Frontal cortex (tissue), 4 donors: ENCODE data around the gene REM2. TPM values are rescaled to one million over a fixed set of nuclear protein-coding genes. Genes with fewer than 3 reads are reported as not detected.
"Not testable (repeated sequence)": the region's sequence is repeated elsewhere in the genome, so short reads cannot be mapped to it uniquely, and the experiment has no call there.

Experiments
- DNase-seq, 2 donors: peaks; one replicate each; pipeline ENCODE4 v3.0.0; 2012; ENCODE audit warnings: low spot score in 2 of 2
- FAIRE-seq: peaks from 2 replicates; lab custom pipeline; 2012; peaks lifted over from hg19 to GRCh38; lab: Jason Lieb, UNC
- total RNA-seq: library from RNA; depleted of rRNA; stranded (reverse); fragments of >200 nt; gene quantifications from one replicate; pipeline ENCODE4 v1.2.3, GENCODE V29; 2014
- donor health status: control.
- donor health status: control.
- donor health status: control.

The REM2 gene
- total RNA-seq, 1 donor from 2014 or later, result 2.4 TPM

- DNase-seq, result no peak
These were observed 35.2 kb upstream of the REM2 start for GRCh38 chr14:22847661-22848341.

GRCh38 chr14:22848351-22849164 lies 34.5 kb upstream of the REM2 start:
- FAIRE-seq, result no peak
- DNase-seq, result peak in 1 of 2 donors; percentile 41

More at GRCh38 chr14:22847661-22848341, 35.2 kb upstream of the REM2 start:
- FAIRE-seq, result no peak

- DNase-seq (peak in 1 of 2 donors; percentile 41), FAIRE-seq (no peak)
These were observed 33.7 kb upstream of the REM2 start for GRCh38 chr14:22849212-22849819.

GRCh38 chr14:22850944-22851764 lies 31.9 kb upstream of the REM2 start:
- FAIRE-seq, result no peak
- peak; percentile 32 to 41 for DNase-seq

- FAIRE-seq, DNase-seq: not testable (repeated sequence)
These were observed 30.8 kb upstream of the REM2 start for GRCh38 chr14:22852178-22852577.

- no peak for DNase-seq
These were observed 30.5 kb upstream of the REM2 start for GRCh38 chr14:22852599-22852939.

GRCh38 chr14:22852940-22853767 lies 29.9 kb upstream of the REM2 start:
- no peak for FAIRE-seq
- peak; percentile 68 to 73 for DNase-seq

More at GRCh38 chr14:22852599-22852939, 30.5 kb upstream of the REM2 start:
- no peak for FAIRE-seq

GRCh38 chr14:22854296-22854695 lies 28.7 kb upstream of the REM2 start:
- not testable (repeated sequence) for FAIRE-seq, DNase-seq

- no peak for FAIRE-seq
- DNase-seq, result no peak
These were observed 27.9 kb upstream of the REM2 start for GRCh38 chr14:22854963-22855724.

- FAIRE-seq (no peak), DNase-seq (no peak)
These were observed 26.6 kb upstream of the REM2 start for GRCh38 chr14:22856428-22856827.

- not testable (repeated sequence) for FAIRE-seq, DNase-seq
These were observed 22.6 kb upstream of the REM2 start for GRCh38 chr14:22860377-22860776.

GRCh38 chr14:22861651-22862050 lies 21.4 kb upstream of the REM2 start:
- FAIRE-seq, result no peak
- no peak for DNase-seq

- FAIRE-seq (no peak), DNase-seq (no peak)
These were observed 18.0 kb upstream of the REM2 start for GRCh38 chr14:22864979-22865378.

- DNase-seq (no peak), FAIRE-seq (no peak)
These were observed 17.3 kb upstream of the REM2 start for GRCh38 chr14:22865424-22866405.

- DNase-seq, result no peak
- no peak for FAIRE-seq
These were observed 16.1 kb upstream of the REM2 start for GRCh38 chr14:22866874-22867273.

- DNase-seq, result no peak
- no peak for FAIRE-seq
These were observed 12.2 kb upstream of the REM2 start for GRCh38 chr14:22870811-22871223.
